Measurements from ENCODE around the gene GGACT.
"Not testable (repeated sequence)": the region's sequence is repeated elsewhere in the genome, so short reads cannot be mapped to it uniquely, and the experiment has no call there.

Gene GGACT

DNA sequence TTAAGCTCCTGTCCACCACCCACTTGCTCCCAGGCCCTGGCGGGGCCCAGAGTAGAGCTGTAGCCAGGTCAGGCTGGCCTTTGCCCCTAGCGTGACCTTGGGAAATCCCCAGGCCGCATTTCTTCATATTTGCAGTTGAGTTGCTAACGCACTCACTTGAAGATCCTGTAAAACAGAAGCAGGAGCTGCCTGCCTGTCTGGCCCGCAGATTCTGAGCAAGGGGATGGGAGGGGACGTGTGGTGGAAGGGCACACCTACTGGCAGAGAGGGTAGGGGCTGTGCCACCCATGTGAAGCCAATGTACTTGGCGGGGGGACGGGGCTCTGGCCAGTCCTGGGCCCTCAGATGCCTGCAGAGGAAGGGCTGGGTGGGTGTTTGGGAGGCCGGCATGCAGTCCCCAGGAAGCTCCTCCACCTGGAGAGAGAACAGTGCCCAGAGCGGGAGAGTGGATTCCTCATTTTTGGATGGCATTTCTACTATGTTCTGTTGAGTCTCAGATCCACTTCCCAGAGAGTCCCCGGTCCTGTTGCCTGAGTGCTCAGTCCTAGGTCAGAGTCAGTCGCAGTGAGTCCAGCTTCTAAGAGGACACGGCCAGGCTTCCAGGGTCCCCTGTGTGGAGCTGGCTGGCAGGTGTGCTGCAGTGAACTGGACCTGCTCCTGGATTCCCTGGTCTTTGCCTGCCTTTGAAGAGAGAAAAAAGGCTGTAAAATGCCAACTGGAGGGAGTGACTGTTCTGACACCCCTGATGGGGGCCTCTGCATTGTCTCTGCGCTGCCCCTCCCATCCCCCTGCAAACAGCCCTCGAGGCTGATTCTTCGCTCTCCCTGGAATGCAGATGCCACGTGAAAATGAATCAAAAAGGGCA, 62.9 kb downstream of the GGACT start:
- no peak for ATAC-seq (ENCODE audit: low read depth)

DNA sequence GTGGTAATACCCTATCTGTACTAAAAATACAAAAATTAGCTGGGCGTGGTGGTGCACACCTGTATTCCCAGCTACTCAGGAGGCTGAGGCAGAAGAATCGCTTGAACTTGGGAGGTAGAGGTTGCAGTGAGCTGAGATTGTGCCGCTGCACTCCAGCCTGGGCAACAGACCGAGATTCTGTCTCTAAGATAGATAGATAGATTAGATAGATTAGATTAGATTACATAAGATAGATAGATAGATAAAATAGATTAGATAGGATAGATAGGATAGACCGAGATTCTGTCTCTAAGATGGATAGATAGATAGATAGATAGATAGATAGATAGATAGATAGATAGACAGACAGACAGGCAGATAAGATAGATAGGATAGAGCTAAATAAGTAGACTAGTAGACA, 63.9 kb downstream of the GGACT start:
- DNase-seq (ENCODE audit: low spot score in 2 of 2); H3K4me3 Mint-ChIP-seq; H3K27ac Mint-ChIP-seq; H3K9me3 Mint-ChIP-seq; H3K27me3 Mint-ChIP-seq; ATAC-seq (ENCODE audit: low read depth); H3K4me1 Mint-ChIP-seq: not testable (repeated sequence)
- peaks cover 10% of the 10 kb centered on the region for H3K36me3 Mint-ChIP-seq

More for the DNA sequence above, 62.9 kb downstream of the GGACT start:
- Mint-ChIP-seq H3K9me3 (no peaks in the 10 kb centered on the region), H3K4me1 (peaks cover 4% of the 10 kb centered on the region), H3K36me3 (peaks cover 11% of the 10 kb centered on the region), H3K27ac (no peak overlapping the region), H3K4me3 (no peak overlapping the region), H3K27me3 (no peaks in the 10 kb centered on the region)
- DNase-seq (ENCODE audit: low spot score in 2 of 2) = no peak

DNA sequence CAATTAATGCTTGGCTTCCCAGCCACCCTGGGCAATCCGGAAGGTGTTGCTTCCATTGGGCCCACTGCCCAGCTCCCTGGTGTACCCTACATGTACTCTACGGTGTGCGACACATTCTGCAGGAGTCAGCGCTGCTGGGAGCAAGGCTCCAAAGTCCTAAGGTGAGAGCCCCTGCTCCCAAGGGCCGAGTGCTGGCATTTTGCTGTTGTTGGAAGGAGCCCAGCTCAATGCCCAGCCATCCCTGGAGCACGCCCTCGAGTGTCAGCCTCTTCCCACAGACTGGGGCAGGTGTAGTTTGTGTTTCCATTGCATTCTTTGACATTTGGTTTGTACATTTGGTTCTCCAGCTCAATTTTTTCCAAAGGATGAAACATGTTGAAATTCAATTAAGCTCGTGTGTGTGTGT, 64.6 kb downstream of the GGACT start:
- H3K4me3 Mint-ChIP-seq = no peak overlapping the region
- peaks cover 10% of the 10 kb centered on the region for H3K36me3 Mint-ChIP-seq
- H3K27me3 Mint-ChIP-seq = no peaks in the 10 kb centered on the region
- H3K9me3 Mint-ChIP-seq = no peaks in the 10 kb centered on the region
- ATAC-seq (ENCODE audit: low read depth) (no peak), DNase-seq (ENCODE audit: low spot score in 2 of 2) (no peak)
- H3K27ac Mint-ChIP-seq = no peak overlapping the region
- H3K4me1 Mint-ChIP-seq = peaks cover 4% of the 10 kb centered on the region

DNA sequence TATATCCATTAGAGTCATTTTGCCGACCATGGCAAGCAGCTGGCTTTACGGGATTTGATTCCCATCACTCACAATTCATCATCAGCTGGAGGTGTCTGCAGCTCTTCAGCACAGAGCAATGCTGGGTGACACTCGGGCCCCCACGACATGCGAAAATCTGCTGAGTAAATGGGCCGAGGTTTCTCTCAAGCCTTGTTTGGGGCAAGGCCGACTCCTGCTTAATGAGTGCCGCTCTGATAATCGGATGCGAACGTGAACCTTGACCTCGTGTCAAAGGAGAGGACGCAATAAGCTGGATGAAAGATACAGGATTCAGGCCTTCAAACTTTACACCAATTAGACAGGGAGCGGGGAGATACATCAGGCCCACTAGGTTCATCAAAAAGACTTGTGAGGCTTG, 65.2 kb downstream of the GGACT start:
- no peak overlapping the region for H3K4me3 Mint-ChIP-seq
- ATAC-seq (ENCODE audit: low read depth) = no peak
- H3K4me1 Mint-ChIP-seq = peaks cover 4% of the 10 kb centered on the region
- no peak overlapping the region for H3K27ac Mint-ChIP-seq
- H3K9me3 Mint-ChIP-seq = no peaks in the 10 kb centered on the region
- DNase-seq (ENCODE audit: low spot score in 2 of 2) = no peak
- no peaks in the 10 kb centered on the region for H3K27me3 Mint-ChIP-seq
- peaks cover 8% of the 10 kb centered on the region for H3K36me3 Mint-ChIP-seq

DNA sequence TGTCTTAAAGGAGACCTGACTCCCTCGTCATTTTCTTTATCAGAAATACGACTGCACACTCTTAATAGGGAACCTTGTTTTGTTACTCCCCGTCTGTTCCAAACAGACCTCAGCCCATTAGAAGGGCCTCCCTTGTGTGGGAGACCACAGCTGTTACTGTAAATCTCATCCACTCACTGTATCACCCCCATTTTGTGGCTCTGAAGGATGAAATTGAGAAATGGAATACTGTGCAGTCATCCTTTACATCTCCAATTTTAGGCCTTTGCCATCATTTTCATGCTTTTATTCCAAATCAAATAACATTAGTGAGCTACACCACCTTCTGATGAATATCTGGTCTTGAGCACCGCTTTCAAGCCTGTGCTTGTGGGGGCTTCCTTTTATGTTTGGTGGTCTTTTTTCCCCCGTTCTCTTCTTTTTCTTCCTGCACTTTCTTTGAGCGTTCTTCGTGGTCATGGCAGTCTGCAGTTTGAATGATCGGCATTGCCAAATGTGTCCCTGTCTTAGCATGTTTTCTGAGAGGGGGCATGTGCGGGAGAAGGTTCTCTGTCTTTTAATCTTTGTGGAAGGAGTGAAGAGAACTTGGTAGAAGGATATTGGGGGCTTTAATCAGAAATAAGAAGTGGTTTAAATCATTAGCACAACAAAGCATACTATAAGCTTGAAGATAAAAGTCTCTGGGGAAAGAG, 65.8 kb downstream of the GGACT start:
- Mint-ChIP-seq H3K27ac (no peak overlapping the region), H3K36me3 (peaks cover 8% of the 10 kb centered on the region), H3K9me3 (no peaks in the 10 kb centered on the region), H3K4me1 (peaks cover 4% of the 10 kb centered on the region), H3K4me3 (no peak overlapping the region), H3K27me3 (no peaks in the 10 kb centered on the region)
- ATAC-seq (ENCODE audit: low read depth) (no peak), DNase-seq (ENCODE audit: low spot score in 2 of 2) (no peak)

DNA sequence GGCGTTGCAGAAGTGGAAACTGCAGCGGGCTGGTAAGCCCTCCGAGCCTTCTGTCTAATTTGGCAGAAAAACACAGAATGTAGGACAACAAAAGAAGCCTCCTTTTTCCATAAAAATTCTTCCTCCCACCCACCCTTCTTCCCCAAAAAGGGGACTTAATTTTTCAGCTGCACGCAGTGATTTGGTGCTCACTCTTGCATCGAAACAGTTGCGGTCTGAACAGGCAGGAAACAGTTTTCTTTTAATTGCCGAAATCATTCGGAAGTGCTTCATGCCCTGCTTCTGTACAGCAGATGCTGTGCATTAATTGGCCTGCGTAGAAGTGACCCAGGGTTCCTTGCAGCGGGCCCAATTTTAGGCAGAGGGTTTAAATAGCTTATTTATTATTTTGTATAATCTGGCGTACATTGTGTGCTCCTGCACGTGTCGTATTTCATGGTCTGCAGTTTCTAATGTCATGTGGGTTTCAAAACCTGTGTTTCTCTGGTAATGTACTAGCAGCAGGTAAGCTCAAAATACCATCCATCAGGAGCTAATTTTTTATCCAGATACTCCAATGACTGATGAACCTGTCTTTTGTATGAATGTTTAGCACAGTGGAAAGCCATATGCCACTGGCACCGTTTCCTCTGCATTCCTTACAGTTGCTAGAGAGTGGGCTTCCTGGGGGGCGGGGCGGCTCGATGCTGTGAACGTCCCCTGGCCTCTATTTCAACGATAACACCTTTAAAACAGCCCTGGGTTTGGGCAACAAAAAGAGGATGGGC, 66.6 kb downstream of the GGACT start:
- ATAC-seq (ENCODE audit: low read depth) (peak; percentile 48), DNase-seq (ENCODE audit: low spot score in 2 of 2) (no peak)
- Mint-ChIP-seq H3K27ac (no peak overlapping the region), H3K9me3 (no peaks in the 10 kb centered on the region), H3K27me3 (no peaks in the 10 kb centered on the region), H3K4me3 (peak overlapping the region; percentile 39), H3K36me3 (peaks cover 8% of the 10 kb centered on the region), H3K4me1 (peaks cover 4% of the 10 kb centered on the region)

DNA sequence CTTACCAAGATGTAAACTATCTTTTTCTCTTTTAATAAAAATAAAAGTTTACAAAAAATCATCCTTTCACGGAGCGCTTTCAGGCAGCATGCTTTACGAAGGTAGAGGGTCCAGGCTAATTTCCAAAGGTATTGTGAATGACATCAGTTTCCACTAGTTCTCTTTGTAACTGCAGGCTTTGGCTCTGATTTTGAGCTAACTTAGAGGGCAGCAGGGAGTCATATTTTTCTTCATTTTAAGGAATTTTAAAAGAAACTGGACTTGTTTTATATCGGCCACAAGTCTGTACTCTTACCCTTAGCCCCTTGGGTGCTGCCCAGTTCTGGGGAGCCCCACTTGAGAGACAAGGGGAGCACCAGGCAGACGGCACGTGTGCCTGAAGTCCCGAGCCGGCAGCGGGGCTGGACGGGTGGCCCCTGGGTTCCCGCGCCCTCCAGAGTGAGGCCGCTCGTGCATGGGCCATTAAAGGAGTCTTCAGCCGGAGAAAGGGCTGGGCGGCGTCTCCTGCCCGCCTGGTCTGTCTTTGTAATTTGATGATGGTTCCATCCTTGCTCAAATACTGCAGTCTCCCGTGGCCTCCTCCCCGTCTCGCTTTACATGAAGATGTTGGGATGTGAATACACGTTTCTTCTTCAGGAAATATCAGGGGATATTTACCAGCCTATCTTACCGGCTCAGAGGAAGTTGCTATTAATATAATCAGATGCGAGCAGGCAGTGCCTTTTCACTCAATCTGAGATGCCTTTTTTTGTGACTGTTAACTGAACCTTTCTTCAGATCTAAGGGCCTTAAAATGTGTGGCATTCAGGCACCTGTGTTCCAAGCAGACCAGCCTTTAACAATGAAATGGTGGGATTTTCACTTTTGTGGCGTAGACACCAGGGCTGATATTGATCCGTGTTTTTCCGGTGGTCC, 67.4 kb downstream of the GGACT start:
- Mint-ChIP-seq H3K4me1 (peaks cover 4% of the 10 kb centered on the region), H3K27me3 (no peaks in the 10 kb centered on the region), H3K36me3 (peaks cover 8% of the 10 kb centered on the region), H3K27ac (no peak overlapping the region), H3K9me3 (no peaks in the 10 kb centered on the region), H3K4me3 (peak overlapping the region; percentile 39)
- ATAC-seq (ENCODE audit: low read depth) (no peak), DNase-seq (ENCODE audit: low spot score in 2 of 2) (no peak)

DNA sequence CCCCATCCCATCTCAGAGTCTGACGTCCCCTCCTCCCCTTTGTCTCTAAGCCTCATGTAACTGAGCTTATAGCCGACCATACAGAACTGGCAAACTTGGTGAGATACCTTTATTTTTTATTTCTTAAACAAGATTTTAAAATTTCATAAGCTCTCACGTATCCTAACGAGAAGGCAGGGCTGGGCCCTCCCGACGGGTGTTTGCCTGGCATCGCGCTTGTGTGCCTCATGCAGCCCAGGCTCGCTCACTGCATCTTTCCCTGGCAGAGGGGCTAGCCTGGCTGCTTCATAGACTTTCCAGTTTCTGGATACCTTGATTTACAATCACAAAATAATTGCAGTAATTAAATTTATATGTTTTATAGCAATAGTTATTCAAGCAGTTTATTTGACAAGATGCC, 69.0 kb downstream of the GGACT start:
- Mint-ChIP-seq H3K9me3 (no peaks in the 10 kb centered on the region), H3K4me1 (peaks cover 4% of the 10 kb centered on the region), H3K36me3 (peaks cover 12% of the 10 kb centered on the region), H3K4me3 (no peak overlapping the region), H3K27ac (no peak overlapping the region), H3K27me3 (no peaks in the 10 kb centered on the region)
- DNase-seq (ENCODE audit: low spot score in 2 of 2) (no peak), ATAC-seq (ENCODE audit: low read depth) (no peak)

DNA sequence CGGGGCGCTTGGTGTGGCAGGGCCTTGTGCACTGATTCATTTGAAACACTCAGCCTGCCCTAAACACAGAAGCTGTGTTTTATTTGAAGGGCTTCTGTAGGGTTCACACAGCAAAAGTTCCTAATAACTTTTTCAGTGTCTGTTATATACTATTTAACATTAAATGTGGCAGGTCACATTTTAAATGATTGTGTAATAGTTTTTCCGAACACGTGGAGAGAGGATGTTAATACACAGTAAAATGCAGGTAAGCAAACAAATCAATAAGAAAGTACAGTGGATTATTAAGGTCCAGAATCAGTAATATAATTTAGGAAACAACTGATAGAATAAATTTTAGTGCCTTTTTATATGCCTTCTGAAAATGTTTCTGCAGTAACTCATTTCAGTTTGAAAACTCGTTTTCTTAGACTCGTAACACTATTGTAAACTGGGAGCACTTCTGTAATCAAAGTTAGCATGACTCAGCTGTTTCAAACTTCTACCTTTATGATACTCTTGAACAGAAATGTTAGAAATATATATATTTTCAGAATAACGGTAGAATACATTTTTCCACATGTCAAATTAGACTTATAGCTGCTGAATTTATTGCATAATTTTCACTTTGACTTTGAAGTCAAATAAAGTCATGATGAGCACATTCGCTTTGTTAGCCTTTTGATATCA, 70.1 kb downstream of the GGACT start:
- Mint-ChIP-seq H3K27ac (no peak overlapping the region), H3K36me3 (peaks cover 7% of the 10 kb centered on the region), H3K27me3 (no peaks in the 10 kb centered on the region), H3K9me3 (no peaks in the 10 kb centered on the region), H3K4me3 (no peak overlapping the region), H3K4me1 (peaks cover 4% of the 10 kb centered on the region)
- ATAC-seq (ENCODE audit: low read depth) = no peak
- DNase-seq (ENCODE audit: low spot score in 2 of 2) = no peak

DNA sequence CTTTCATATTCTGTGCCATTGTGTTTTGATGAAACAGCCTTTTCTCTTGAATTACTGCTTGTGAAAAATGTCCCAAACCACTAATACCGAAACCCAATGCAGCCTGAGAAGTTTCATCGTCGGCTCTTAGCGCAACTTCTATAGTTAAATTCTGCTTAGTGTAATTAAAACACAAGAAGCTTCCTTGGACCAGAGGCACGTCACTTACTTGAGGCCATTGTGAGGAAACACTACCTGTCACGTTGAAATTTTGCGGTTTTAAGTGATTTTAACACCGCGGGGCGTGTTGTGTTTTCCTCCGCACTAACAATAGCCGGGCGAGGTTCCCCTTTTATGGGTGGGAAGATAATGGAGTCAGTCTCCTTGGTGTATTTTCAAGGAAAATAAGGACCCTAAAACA, 70.9 kb downstream of the GGACT start:
- Mint-ChIP-seq H3K36me3 (peaks cover 6% of the 10 kb centered on the region), H3K27ac (no peak overlapping the region), H3K4me3 (no peak overlapping the region), H3K27me3 (no peaks in the 10 kb centered on the region), H3K9me3 (no peaks in the 10 kb centered on the region), H3K4me1 (peaks cover 4% of the 10 kb centered on the region)
- DNase-seq (ENCODE audit: low spot score in 2 of 2) (no peak), ATAC-seq (ENCODE audit: low read depth) (no peak)

DNA sequence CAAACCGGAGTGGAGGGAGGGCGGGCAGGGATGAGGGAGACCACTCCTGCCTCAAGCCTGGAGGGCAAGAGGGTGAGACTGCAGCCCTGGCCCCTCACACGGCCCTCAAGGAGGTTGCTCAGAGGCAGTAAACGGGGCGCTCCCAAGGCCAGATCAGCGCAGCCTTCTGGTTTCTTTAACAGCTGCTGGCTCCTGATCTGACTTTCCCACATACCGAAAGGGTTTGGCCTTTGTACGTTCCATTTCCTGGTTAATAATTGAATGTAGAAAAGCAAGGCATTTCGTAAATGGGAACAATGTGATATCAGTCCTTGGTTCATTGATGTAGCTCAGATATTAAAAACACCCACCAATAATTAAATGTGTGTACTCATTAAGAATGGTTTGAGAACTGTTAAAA, 71.5 kb downstream of the GGACT start:
- H3K9me3 Mint-ChIP-seq = no peaks in the 10 kb centered on the region
- ATAC-seq (ENCODE audit: low read depth) (no peak), DNase-seq (ENCODE audit: low spot score in 2 of 2) (no peak)
- H3K27me3 Mint-ChIP-seq = no peaks in the 10 kb centered on the region
- peaks cover 4% of the 10 kb centered on the region for H3K4me1 Mint-ChIP-seq
- no peak overlapping the region for H3K4me3 Mint-ChIP-seq
- peaks cover 6% of the 10 kb centered on the region for H3K36me3 Mint-ChIP-seq
- no peak overlapping the region for H3K27ac Mint-ChIP-seq

DNA sequence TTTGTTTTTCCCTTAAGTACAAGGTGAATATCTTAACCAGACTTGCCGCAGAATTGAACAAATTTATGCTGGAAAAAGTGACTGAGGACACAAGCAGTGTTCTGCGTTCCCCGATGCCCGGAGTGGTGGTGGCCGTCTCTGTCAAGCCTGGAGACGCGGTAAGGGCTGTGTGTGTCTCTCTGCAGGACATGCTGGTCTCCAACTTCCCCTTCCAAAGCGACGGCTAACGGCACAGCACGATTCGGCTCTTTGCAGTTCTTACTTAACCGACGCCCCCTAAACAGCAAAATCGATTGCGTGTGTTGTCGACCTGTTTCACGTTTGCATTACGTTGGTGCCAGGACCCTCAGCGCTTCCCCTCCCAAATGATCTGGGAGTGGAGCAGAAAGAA, 73.2 kb downstream of the GGACT start:
- no peaks in the 10 kb centered on the region for H3K4me1 Mint-ChIP-seq
- H3K9me3 Mint-ChIP-seq = no peaks in the 10 kb centered on the region
- peaks cover 6% of the 10 kb centered on the region for H3K36me3 Mint-ChIP-seq
- no peak for DNase-seq (ENCODE audit: low spot score in 2 of 2)
- ATAC-seq (ENCODE audit: low read depth) = no peak
- no peaks in the 10 kb centered on the region for H3K27me3 Mint-ChIP-seq
- H3K27ac Mint-ChIP-seq = no peak overlapping the region
- H3K4me3 Mint-ChIP-seq = no peak overlapping the region

DNA sequence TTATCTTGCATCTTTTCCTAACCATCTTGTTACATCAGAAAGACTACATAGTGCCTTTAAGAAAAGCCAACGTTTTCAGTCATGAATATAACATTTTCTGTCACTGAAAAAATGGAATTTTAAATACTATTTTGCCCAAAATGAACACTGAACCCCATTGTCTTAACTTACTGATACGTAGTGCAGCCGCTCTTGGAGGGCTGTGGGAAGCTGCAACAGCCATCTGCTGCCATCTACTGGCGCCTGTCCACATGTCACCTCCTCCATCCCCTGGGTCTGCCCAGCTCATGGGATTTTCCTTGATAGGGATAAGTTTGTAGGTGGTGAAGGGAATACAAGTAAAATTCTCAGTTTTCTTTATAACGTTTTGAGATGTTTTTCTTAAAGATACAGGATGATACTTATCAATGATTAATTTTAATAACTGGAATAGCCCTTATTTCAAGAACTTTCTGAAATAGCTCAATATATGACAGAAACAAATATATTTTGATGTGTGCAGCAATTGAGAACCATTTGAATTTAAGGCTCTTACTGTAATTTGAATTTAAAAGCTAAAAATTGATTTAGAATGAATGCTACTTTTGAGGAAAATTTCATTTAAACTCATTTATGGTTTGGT, 73.7 kb downstream of the GGACT start:
- Mint-ChIP-seq H3K36me3 (peaks cover 6% of the 10 kb centered on the region), H3K4me1 (no peaks in the 10 kb centered on the region), H3K4me3 (no peak overlapping the region), H3K27me3 (no peaks in the 10 kb centered on the region), H3K9me3 (no peaks in the 10 kb centered on the region), H3K27ac (no peak overlapping the region)
- peak; percentile 90 for ATAC-seq (ENCODE audit: low read depth)
- peak; percentile 61 for DNase-seq (ENCODE audit: low spot score in 2 of 2)
